Hepatocyte (in vitro differentiated cells): ENCODE data around the gene CENPQ. TPM values are rescaled to one million over a fixed set of nuclear protein-coding genes. Genes with fewer than 3 reads are reported as not detected.

Experiments
- DNase-seq: peaks from one replicate; pipeline ENCODE4 v3.0.0-alpha.2; 2016; ENCODE audit warnings: low spot score
- H2AFZ ChIP-seq: fragments of 200-600 bp; sonication (generic); 2 replicates; pipeline ENCODE4 v1.6.0; 2016; ENCODE audit warnings: antibody characterized with exemption, mild to moderate bottlenecking
- H3K27ac ChIP-seq: fragments of 200-600 bp; sonication (generic); 2 replicates; pipeline ENCODE4 v1.5.1; 2016; ENCODE audit warnings: mild to moderate bottlenecking
- H3K27me3 ChIP-seq: fragments of 200-600 bp; sonication (generic); 2 replicates; pipeline ENCODE4 v1.6.1; 2016
- H3K36me3 ChIP-seq: fragments of 200-600 bp; sonication (generic); replicated peaks from 2 replicates; pipeline ENCODE4 v1.5.1; 2016; ENCODE audit warnings: low read depth; ENCODE audit not compliant: insufficient read depth
- H3K4me1 ChIP-seq: fragments of 200-600 bp; sonication (generic); 2 replicates; pipeline ENCODE4 v1.5.1; 2016; ENCODE audit warnings: mild to moderate bottlenecking, moderate library complexity; ENCODE audit not compliant: insufficient read depth
- H3K4me2 ChIP-seq: fragments of 200-600 bp; sonication (generic); 2 replicates; pipeline ENCODE4 v1.6.0; 2016
- H3K4me3 ChIP-seq: fragments of 200-600 bp; sonication (generic); 2 replicates; pipeline ENCODE4 v1.5.1; 2016; ENCODE audit warnings: mild to moderate bottlenecking
- H3K79me2 ChIP-seq: fragments of 200-600 bp; sonication (generic); 2 replicates; pipeline ENCODE4 v1.6.0; 2017; ENCODE audit warnings: mild to moderate bottlenecking
- H3K9me2 ChIP-seq: fragments of 200-600 bp; sonication (generic); replicated peaks from 2 replicates; pipeline ENCODE4 v1.6.0; 2017; ENCODE audit warnings: mild to moderate bottlenecking; ENCODE audit not compliant: insufficient read depth
- H3K9me3 ChIP-seq: fragments of 200-600 bp; sonication (generic); 2 replicates; pipeline ENCODE4 v1.5.1; 2016; ENCODE audit warnings: low read depth, mild to moderate bottlenecking
- H4K20me1 ChIP-seq: fragments of 200-600 bp; sonication (generic); 2 replicates; pipeline ENCODE4 v1.6.0; 2016; ENCODE audit warnings: mild to moderate bottlenecking; ENCODE audit not compliant: insufficient read depth, poor library complexity, severe bottlenecking
- CTCF ChIP-seq: fragments of 200-600 bp; sonication (generic); IDR thresholded peaks from 2 replicates; pipeline ENCODE4 v1.5.1; 2016; ENCODE audit warnings: antibody characterized with exemption, mild to moderate bottlenecking; ENCODE audit not compliant: poor library complexity
- EZH2 ChIP-seq: fragments of 200-600 bp; sonication (generic); IDR thresholded peaks from 2 replicates; pipeline ENCODE4 v1.6.1; 2016; ENCODE audit warnings: antibody characterized with exemption, mild to moderate bottlenecking, borderline replicate concordance
- EZH2phosphoT487 ChIP-seq: fragments of 200-600 bp; sonication (generic); IDR thresholded peaks from one replicate; pipeline ENCODE4 v1.6.1; 2018; ENCODE audit warnings: antibody characterized with exemption, mild to moderate bottlenecking, low read depth, moderate library complexity; ENCODE audit not compliant: unreplicated experiment, severe bottlenecking
- WGBS: methylation state at CpG from one replicate; pipeline ENCODE4 v1.1.6; 2016; ENCODE audit warnings: low lambda C conversion rate; ENCODE audit errors: missing lambda C conversion rate; 5-methylcytosine and 5-hydroxymethylcytosine counted together
- polyA plus RNA-seq: library from polyadenylated mRNA; unstranded; fragments of >200 nt; fragmentation: Nextera tagmentation; extraction: Ambion mirVana; gene quantifications from 2 replicates; pipeline ENCODE4 v1.2.1, GENCODE V29; 2016
- total RNA-seq: library from RNA; depleted of rRNA; stranded (reverse); fragments of >200 nt; gene quantifications from 2 replicates; pipeline ENCODE4 v1.2.3, GENCODE V29; 2014

Gene CENPQ
- total and polyA plus RNA-seq, 2 experiments from 2014 or later, result 4.4 to 5.0 TPM

GRCh38 chr6:49528571-49528970, 65.4 kb downstream of the CENPQ start:
- H3K9me3 ChIP-seq, result no peaks in the 10 kb centered on the region
- no peak for TF ChIP-seq EZH2phosphoT487
- TF ChIP-seq EZH2, result no peak
- TF ChIP-seq CTCF, result no peak
- no peak overlapping the region for H2AFZ ChIP-seq
- WGBS, result 57% methylated on average over 3 of the region's 3 CpGs
- H4K20me1 ChIP-seq, result no peaks in the 10 kb centered on the region
- no peaks in the 10 kb centered on the region for H3K36me3 ChIP-seq
- H3K27ac ChIP-seq, result no peak overlapping the region
- H3K27me3 ChIP-seq, result no peaks in the 10 kb centered on the region
- no peak overlapping the region for H3K4me3 ChIP-seq
- no peaks in the 10 kb centered on the region for H3K9me2 ChIP-seq
- H3K4me1 ChIP-seq, result peaks cover 4% of the 10 kb centered on the region
- no peaks in the 10 kb centered on the region for H3K79me2 ChIP-seq
- DNase-seq, result no peak
- no peak overlapping the region for H3K4me2 ChIP-seq

- WGBS, result 88% methylated on average over 2 of the region's 2 CpGs
- H3K9me3 ChIP-seq, result no peaks in the 10 kb centered on the region
These were observed 67.1 kb downstream of the CENPQ start for GRCh38 chr6:49530141-49530776.

DNA sequence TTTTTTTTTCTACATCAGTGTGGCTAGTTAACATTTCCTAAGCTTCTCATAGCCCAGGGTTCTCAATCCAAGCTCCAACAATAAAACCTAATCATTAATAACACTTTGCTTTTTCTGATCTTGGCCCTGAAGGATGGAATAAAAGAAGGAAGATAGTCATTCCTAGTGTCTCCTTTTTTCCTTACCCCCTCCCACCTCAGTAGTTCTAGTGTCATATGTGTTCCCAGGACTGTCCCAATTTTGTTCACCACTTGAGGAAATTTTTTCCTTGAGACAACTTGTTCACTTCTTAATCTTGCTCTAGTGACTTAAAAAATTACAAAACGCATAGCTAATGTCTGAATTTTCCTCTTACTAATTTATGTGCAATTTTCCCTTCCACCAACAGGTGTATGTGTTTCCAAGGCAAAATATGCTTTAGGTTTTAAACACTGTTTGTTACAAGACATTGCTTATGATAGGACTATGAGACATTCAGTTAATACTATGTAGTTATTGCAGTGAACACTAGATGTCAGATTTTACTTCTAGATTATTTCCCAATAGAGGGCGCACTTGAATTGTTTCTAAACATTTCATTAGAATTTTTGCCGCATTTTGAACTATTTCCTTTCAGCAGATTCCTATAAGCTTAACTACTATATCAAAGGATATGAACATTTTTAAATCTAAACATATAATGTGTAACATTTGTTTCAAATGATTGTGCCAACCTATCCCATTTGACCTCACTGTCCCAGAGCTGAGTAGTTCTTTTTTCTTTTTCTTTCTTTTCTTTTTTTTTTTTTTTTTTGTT, 68.8 kb downstream of the CENPQ start:
- Histone ChIP-seq H3K36me3 (no peaks in the 10 kb centered on the region), H3K4me1 (no peaks in the 10 kb centered on the region), H3K79me2 (no peaks in the 10 kb centered on the region), H3K4me3 (no peak overlapping the region), H3K4me2 (peak overlapping the region; percentile 66), H2AFZ (peak overlapping the region; percentile 20), H3K9me3 (no peaks in the 10 kb centered on the region), H3K9me2 (no peaks in the 10 kb centered on the region), H3K27ac (no peak overlapping the region), H3K27me3 (no peaks in the 10 kb centered on the region), H4K20me1 (no peaks in the 10 kb centered on the region)
- 16% methylated on average over 3 of the region's 3 CpGs for WGBS
- TF ChIP-seq EZH2 (no peak), CTCF (peak; percentile 98)
- DNase-seq, result peak; percentile 78

More at GRCh38 chr6:49530141-49530776, 67.1 kb downstream of the CENPQ start:
- no peak overlapping the region for H3K4me3 ChIP-seq
- no peak overlapping the region for H2AFZ ChIP-seq
- H3K36me3 ChIP-seq, result no peaks in the 10 kb centered on the region
- H3K79me2 ChIP-seq, result no peaks in the 10 kb centered on the region
- TF ChIP-seq EZH2 (no peak), EZH2phosphoT487 (no peak), CTCF (no peak)
- H3K4me2 ChIP-seq, result no peak overlapping the region
- H3K27ac ChIP-seq, result no peak overlapping the region
- no peaks in the 10 kb centered on the region for H3K9me2 ChIP-seq
- H4K20me1 ChIP-seq, result no peaks in the 10 kb centered on the region
- DNase-seq, result no peak
- H3K4me1 ChIP-seq, result no peaks in the 10 kb centered on the region
- H3K27me3 ChIP-seq, result no peaks in the 10 kb centered on the region
